HG03135 (cell line): Measurements from ENCODE around the gene MRPS18B.
A peak's percentile ranks its signal among the peaks of the same experiment; 100 is the strongest.

Experiments used
- ATAC-seq: cut with Tn5 transposase; IDR thresholded peaks from one replicate; pipeline ENCODE4 v1.9.1; 2021; ENCODE audit warnings: mild to moderate bottlenecking, moderate library complexity; ENCODE audit not compliant: unreplicated experiment

MRPS18B gene

DNA sequence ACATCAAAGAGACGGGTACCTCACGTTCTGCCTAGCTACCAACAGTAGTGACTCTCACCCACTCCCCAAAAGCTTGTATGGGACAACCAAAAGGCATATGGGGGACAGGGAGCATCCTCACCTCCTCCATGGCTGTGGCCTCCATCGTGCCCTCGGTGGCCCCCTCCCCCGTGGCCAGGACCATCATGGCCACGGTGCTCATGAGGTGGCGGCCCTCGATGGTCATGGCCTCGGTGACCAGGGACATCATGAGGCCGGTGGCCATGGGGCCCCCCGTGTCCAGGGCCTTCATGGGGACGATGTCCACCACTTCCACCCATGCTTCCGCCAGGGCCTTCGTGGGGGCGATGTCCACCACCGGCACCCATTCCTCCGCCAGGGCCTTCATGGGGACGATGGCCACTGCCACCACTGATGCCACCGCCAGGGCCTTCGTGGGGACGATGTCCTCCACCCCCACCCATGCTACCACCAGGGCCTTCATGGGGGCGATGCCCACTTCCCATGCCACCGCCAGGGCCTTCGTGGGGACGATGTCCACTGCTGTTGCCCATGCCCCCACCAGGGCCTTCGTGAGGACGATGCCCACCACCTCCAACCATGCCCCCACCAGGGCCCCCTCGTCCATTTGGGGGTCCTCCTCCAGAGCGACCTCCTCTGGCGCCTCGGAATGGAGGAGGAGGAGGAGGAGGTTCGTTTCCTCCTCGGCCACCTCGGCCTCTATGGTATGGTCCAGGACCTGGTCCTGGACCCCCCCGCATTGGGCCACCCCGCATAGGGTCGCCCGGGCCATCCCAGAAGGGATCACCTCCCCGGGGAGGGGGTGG is 15.6 kb upstream of the MRPS18B start:
- ATAC-seq = no peak

DNA sequence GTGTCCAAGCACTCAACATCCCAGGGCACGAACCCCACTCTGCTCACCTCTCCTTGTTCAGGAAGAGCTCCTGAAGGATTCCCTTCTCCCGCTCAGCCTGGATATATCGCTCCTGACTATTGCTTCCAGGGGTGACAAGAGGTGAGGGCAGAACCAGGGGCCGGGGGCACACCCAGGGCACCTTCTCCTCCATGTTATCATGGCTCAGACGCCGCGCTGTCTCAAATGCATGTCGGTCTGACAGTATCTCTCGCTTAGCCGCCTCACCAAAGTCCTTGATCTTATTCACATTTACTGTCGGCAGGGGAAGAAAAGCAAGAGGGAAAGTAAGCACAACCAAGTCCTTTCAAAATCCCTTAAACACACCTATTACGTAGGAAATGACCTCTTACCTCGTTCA is 13.7 kb upstream of the MRPS18B start:
- no peak for ATAC-seq

DNA sequence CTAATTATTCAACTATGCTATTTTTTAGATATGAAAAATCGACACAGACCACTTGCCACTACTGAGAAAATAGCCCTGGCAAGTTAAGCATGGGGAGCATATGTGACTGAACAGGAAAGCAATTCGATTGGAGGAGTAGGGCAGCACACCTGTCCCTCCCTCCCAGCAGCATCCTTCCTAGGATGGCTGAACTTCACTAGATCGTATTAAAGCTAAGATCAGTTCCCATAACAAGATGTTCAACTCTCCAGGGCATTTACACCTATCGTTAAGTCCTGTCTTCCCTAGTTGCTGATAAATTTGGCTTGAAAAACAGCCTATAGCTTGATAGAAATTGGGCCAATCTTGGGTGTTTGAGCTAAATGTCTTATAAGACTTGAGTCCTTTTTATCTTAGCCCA is 7.6 kb upstream of the MRPS18B start:
- no peak for ATAC-seq

- ATAC-seq = no peak
Measured at GRCh38 chr6:30611150-30611855, 6.3 kb upstream of the MRPS18B start.

- ATAC-seq = no peak
Measured at GRCh38 chr6:30611856-30612194, 5.8 kb upstream of the MRPS18B start.

DNA sequence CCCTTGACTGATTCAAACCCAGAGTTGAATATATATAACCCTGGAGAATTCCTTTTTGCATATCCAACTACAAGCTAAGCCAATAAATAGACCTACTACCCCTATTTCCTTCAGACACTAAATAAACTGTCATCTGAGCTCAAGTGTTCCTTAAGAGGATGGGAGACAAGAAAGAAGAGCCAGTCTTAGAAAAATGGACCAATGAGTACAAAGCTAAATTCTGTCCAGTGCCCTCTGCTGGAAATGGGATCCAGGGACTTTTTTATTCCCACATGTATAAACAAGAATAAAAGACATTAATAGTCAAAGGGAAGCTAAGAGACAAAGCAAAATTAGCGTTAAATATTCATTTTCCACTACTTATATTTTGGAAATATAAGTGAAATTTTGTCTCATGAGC is 5.4 kb upstream of the MRPS18B start:
- no peak for ATAC-seq

GRCh38 chr6:30612687-30613248 is 4.9 kb upstream of the MRPS18B start:
- no peak for ATAC-seq

- ATAC-seq = no peak
Measured at GRCh38 chr6:30613251-30614043, 4.2 kb upstream of the MRPS18B start.

DNA sequence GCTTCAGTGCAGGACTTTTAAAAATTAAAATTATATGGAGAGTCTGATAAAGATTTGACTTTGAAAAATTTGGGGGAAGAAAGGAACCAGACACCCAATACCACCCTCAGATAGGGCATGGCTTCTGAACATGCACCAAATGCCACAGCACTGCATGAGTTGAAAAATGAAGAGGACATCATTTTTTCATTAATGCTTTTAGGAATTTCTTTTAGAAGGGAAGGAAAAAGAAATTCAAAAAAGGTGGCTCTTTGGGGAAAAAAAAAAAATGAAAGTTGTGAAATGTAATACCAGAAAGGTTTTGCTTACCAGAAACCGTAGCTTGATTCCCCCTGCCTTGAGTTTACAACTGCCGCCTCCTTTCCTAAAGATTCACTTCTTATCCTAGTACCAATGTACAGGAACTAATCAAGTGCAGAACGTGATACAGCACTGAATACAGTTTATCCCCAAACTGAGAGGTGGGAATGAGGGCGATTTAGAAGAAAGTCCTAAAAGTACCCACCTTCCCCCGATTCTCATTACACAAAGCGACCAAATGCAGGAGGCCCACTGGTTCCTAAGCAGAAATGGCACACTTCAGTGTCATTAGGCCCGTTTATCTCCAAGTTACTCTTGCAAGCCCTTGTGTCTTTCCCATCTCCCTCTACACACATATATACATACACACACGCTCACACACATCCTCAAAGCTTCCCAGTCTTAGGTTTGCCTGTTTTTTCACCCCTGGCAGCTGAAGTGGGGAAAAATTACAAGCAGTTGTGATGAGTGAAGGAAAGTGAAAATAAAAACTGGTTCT is 3.4 kb upstream of the MRPS18B start:
- no peak for ATAC-seq

- ATAC-seq = peak; percentile 37
Measured at GRCh38 chr6:30614843-30615218, 2.8 kb upstream of the MRPS18B start.

- ATAC-seq = no peak
Measured at GRCh38 chr6:30615219-30615957, 2.3 kb upstream of the MRPS18B start.

DNA sequence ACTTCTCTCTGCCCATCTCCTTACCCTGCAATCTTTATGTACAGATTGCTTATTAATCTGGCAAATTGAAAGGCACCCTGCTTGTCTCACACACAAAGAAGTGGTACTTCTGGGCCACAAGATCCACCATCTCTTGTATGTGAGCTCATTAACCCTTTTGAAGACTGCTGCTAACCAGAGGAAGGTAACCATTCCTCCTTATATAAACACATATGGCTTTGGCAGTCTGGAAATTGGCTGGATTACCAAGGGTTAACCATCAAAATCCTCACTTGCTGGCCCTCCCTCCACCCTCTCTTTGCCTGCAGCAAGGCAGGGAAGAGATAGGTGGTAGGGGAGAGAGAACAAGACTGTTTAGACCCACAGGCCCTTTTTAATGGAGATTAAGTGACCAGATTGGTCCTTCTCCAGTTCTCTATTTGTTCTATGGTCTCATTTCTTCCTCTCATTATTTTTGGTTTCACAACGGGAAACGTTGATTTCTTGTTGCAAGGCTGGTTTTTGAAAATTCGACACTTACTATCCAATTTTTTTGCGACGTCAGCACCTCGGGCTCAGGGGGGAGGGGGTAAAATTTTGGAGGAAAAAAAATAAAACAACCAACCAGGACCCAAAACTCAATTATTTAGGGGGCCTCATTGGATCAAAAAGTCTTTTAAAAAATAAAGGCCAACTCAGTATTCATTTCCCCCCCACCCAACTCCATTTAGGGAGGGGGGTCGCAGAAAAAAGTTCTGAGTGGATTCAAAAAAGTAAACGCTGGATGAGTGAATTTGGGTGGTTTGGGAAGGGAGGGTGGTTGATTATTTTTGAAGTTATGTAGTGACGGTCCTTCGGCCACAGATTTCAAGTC is 1.5 kb upstream of the MRPS18B start:
- ATAC-seq = no peak

DNA sequence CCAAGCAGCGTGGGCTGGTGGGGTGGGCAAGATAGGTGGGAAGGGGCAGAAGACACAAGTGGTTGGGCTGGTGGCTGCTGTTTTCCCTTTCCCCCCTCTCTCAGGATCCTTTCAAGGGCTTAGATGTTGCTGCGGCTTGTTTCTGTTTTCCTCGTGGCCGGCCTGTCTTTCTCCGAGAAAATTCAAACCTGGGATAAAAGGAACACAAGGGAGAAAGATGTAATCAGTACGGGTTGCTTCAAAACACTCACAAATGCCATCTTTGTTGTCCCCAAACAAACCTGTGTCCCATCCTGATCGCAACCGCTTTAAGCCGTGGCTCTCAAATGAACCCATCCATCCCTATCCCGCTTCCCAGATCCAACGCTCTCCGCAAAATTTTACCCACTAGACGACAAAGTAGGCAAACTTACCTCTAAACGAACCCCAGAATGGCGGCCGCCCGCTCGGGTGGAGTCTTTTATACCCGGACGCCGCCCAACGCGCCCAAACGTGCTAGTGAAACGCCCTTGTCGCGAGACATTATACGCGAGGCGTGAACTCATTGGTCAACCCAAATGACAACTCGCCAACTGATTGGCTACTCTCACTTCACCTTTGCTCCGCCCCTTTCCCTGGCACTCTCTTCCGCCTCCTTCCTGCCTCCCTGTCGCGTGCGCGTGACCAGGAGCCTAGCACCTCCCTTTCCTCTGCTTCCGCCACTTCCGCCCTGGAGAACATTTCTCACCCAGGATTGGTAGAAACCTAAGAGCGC is 652 bp upstream of the MRPS18B start, which contains the start of gene PPP1R10:
Gene PPP1R10, minus strand, starts transcription at position 433 of the 754 bp plus-strand sequence. CDS start 7,299 bp downstream, outside the sequence.
- ATAC-seq = peak; percentile 76

DNA sequence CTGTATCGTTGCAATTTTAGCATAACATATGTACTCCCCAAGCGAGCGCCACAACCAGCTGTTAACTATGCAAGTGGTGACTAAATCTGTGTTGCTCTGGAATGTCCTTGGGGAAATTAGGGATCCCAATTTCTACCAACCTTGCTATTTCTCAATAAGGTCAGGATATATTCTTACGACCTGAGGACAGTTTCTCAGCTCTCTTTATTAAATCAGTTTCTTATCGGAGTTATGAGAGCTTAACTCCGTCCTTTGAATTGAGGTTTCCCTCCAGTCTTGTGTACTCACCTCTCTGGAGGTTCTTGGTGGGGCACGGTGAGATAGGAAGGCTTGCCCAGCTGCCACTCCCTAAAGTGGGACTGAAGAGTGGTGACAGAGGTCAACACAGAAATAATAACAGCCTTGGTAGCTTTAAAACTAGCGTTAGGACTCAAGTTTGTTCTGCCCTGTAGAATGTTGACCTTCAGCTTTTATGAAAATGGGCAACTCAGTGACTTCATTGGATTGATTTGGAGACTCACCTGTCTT is 694 bp downstream of the MRPS18B start:
- no peak for ATAC-seq

DNA sequence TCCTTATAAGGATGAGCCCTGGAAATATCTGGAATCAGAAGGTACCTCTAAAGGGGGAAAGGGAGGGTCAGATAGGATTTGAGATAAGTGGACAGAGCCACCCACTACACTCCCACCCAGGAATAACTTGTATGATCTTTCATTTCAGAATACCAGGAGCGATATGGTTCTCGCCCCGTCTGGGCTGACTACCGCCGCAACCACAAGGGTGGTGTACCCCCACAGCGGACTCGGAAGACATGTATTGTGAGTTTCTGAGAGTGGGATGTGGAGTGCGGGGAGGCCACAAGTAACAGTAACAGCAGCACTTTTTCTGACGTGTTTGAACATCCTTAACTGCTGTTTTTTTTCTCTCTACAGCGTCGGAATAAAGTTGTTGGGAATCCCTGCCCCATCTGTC is 1.9 kb downstream of the MRPS18B start:
- ATAC-seq = no peak

- ATAC-seq = no peak
Measured at GRCh38 chr6:30625511-30625910, 7.9 kb downstream of the MRPS18B start.

- peak; percentile 78 for ATAC-seq
Measured at GRCh38 chr6:30626484-30627366, 9.1 kb downstream of the MRPS18B start, which contains the start of gene ATAT1. TSS of gene ATAT1 (plus strand) at chr6:30626874.
